GM21526 (cell line): ENCODE data around the gene HERC3.

Experiments
- ATAC-seq: cut with Tn5 transposase; IDR thresholded peaks from one replicate; pipeline ENCODE4 v1.9.1; 2021; ENCODE audit warnings: moderate library complexity; ENCODE audit not compliant: unreplicated experiment, low FRiP score

Gene HERC3

GRCh38 chr4:88591787-88592599 lies at the start of gene HERC3:
HERC3 (plus strand) TSS chr4:88592480; CDS start chr4:88605824, 13,344 bp downstream.
- ATAC-seq, result peak; percentile 95

GRCh38 chr4:88549815-88550214 lies 42.5 kb upstream of the HERC3 start:
- no peak for ATAC-seq

GRCh38 chr4:88567591-88567990 lies 24.7 kb upstream of the HERC3 start:
- ATAC-seq, result no peak

- ATAC-seq, result no peak
Measured at GRCh38 chr4:88570001-88570400, 22.3 kb upstream of the HERC3 start.

- ATAC-seq, result no peak
Measured at GRCh38 chr4:88573276-88573980, 18.9 kb upstream of the HERC3 start.

- ATAC-seq, result no peak
Measured at GRCh38 chr4:88573995-88574394, 18.3 kb upstream of the HERC3 start.

- no peak for ATAC-seq
Measured at GRCh38 chr4:88575186-88575585, 17.1 kb upstream of the HERC3 start.

- ATAC-seq, result no peak
Measured at GRCh38 chr4:88582493-88582892, 9.8 kb upstream of the HERC3 start.

- ATAC-seq, result no peak
Measured at GRCh38 chr4:88583631-88584470, 8.4 kb upstream of the HERC3 start.

- no peak for ATAC-seq
Measured at GRCh38 chr4:88584471-88584900, 7.8 kb upstream of the HERC3 start.

GRCh38 chr4:88585917-88586316 lies 6.4 kb upstream of the HERC3 start:
- ATAC-seq, result no peak

- no peak for ATAC-seq
Measured at GRCh38 chr4:88587306-88587705, 5.0 kb upstream of the HERC3 start.

GRCh38 chr4:88592600-88593448 lies 544 bp downstream of the HERC3 start:
- ATAC-seq, result peak; percentile 84

- ATAC-seq, result no peak
Measured at GRCh38 chr4:88597970-88598660, 5.8 kb downstream of the HERC3 start.

- no peak for ATAC-seq
Measured at GRCh38 chr4:88599298-88599697, 7.0 kb downstream of the HERC3 start.

- no peak for ATAC-seq
Measured at GRCh38 chr4:88599714-88600113, 7.4 kb downstream of the HERC3 start.

- ATAC-seq, result no peak
Measured at GRCh38 chr4:88600176-88600838, 8.0 kb downstream of the HERC3 start.

- ATAC-seq, result no peak
Measured at GRCh38 chr4:88604978-88605678, 12.8 kb downstream of the HERC3 start.
